Activated T-cell treated with anti-CD3 and anti-CD28 coated beads for 48 hours (primary cell): ENCODE results near the gene GALR3.

ENCODE experiments used
- DNase-seq: peaks from one replicate; pipeline ENCODE4 v3.0.0-alpha.2; 2020; ENCODE audit warnings: low read depth

The GALR3 gene

GRCh38 chr22:37822079-37822833, 926 bp upstream of the GALR3 start:
- DNase-seq = no peak

DNA sequence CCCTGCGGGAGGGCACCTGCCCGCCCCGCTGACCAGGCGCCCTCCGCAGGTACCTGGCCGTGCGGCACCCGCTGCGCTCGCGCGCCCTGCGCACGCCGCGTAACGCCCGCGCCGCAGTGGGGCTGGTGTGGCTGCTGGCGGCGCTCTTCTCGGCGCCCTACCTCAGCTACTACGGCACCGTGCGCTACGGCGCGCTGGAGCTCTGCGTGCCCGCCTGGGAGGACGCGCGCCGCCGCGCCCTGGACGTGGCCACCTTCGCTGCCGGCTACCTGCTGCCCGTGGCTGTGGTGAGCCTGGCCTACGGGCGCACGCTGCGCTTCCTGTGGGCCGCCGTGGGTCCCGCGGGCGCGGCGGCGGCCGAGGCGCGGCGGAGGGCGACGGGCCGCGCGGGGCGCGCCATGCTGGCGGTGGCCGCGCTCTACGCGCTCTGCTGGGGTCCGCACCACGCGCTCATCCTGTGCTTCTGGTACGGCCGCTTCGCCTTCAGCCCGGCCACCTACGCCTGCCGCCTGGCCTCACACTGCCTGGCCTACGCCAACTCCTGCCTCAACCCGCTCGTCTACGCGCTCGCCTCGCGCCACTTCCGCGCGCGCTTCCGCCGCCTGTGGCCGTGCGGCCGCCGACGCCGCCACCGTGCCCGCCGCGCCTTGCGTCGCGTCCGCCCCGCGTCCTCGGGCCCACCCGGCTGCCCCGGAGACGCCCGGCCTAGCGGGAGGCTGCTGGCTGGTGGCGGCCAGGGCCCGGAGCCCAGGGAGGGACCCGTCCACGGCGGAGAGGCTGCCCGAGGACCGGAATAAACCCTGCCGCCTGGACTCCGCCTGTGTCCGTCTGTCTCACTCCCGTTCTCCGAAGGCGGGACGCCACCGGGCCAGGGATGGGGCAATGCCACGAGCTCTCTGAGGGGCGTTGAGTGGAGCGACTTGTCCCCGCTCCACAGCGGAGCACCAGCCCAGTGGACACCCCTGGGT, 1.8 kb downstream of the GALR3 start:
- no peak for DNase-seq

- no peak for DNase-seq
Observed at GRCh38 chr22:37827056-37827455, 3.9 kb downstream of the GALR3 start.

GRCh38 chr22:37830093-37830842, 7.1 kb downstream of the GALR3 start:
- DNase-seq = no peak

- DNase-seq = no peak
Observed at GRCh38 chr22:37831472-37831871, 8.3 kb downstream of the GALR3 start.

- DNase-seq = no peak
Observed at GRCh38 chr22:37832022-37832857, 9.1 kb downstream of the GALR3 start.

DNA sequence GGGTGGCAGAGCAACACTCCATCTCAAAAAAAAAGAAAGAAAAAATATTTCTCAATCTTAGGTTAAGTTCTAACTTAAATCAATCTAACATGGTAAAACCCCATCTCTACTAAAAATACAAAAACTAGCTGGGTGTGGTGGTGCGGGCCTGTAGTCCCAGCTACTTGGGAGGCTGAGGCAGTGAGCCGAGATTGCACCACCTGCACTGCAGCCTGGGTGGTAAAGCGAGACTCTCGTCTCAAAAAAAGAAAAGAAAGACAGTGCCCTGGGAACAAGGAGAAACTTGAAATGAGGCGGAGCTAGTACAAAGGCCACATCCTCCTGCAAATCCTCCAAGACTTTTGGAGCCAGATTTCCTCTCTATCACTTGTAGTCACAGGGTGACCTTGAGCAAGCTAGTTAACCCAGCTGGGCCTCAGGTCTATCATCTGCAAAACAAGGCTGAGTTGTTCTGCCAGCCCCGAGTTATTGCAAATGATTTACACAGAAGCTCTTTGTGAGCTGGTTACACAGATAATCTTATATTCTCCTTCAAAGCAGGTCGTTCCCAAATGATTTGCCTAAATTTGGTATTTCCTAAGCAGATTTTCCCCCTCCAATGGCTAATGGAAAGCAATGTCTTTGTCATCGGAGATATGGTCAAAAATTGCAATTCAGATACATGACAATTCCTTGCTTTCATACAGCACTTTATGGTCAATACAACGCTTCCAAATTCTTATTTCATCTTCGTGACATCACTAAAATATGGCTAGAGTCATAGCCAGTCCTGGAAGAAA, 19.0 kb downstream of the GALR3 start:
- no peak for DNase-seq

GRCh38 chr22:37843741-37844089, 20.5 kb downstream of the GALR3 start:
- DNase-seq = peak; percentile 58

- no peak for DNase-seq
Observed at GRCh38 chr22:37844904-37845329, 21.7 kb downstream of the GALR3 start.

- no peak for DNase-seq
Observed at GRCh38 chr22:37846433-37846832, 23.3 kb downstream of the GALR3 start.

DNA sequence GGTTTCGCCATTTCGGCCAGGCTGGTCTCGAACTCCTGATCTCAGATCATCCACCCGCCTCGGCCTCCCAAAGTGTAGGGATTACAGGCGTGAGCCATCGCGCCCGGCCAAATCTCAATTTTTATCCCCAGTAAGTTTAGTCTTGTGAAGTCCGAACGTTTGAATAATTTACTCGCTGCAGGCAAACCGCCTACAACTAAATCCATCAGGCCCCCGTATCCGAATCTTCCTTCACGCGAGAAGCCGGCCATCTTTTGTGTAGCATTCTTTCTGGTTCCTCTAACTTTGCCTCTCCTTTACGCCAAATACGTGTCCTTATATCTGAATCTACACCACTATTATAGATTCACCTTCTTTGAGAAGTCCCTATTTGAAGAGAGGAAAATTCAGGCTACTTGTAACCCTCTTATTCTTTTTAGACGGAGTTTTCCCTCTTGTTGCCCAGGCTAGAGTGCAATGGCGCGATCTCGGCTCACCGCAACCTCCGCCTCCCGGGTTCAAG, 25.5 kb downstream of the GALR3 start:
- DNase-seq = no peak

DNA sequence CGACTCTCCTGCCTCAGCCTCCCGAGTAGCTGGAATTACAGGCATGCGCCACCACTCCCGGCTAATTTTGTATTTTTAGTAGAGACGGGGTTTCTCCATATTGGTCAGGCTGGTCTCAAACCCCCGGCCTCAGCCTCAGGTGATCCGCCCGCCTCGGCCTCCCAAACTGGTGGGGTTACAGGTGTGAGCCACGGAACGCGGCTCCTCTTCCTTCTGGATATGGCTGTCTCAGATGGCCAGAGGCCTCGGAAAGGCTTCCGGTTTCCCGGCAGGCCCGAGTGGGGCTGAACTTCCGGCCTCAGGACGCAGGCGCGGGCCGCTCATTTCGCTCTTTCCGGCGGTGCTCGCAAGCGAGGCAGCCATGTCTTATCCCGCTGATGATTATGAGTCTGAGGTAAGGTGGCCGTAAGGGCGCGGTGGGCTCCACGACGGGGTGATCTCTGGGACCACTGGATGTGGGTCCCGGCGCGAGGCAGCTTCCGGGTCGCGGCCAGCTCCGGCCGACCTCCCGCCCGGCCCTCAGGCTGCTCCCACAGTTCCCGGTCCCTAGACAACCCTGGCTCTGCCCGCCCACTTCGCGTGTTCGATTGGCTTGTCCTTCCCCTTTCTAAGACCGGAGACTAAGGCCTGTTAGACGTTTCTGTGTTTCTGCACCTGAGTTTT, 26.0 kb downstream of the GALR3 start, which contains the start of gene EIF3L:
Gene EIF3L, plus strand, starts transcription at position 331 of the 663 bp plus-strand sequence. Its CDS starts 31 bp downstream, at position 362.
- DNase-seq = peak; percentile 89

DNA sequence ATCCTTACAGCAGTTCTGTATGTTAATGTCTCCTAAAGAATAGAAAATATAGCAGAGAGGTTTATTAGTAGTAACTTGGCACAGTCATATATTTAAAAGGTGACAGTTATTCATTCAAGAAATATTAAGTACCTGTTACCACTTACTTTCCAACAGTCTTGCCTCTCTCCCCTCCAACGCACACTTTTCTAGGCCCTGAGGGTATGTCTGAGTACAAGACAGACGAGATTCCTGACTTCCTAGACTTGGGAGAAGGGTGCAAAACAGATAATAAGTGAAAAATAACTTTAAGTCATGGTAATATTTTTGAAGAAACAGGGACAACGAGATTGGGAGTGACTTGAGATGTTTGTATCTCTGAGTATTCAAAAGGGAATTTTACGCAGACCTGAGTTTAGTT, 27.6 kb downstream of the GALR3 start:
- no peak for DNase-seq

DNA sequence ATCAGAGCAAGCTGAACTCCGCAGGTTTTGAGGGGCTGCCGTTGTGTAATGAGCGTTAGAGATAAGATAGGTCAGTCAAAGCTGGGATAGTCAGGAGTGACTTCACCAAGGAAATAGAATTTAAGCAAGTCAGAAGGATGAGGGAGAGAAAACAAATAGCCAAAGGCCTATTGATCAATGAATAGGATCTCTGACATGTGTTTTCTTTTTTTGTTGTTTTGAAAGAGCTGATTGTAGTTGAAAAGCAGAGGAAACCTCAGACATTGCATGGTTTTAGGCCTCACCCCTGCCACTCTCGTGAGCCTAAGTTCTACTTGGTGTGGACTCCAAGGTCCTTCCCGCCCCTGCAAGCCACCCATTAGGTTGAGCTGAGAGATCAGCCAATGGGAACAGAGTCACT, 29.2 kb downstream of the GALR3 start:
- DNase-seq = no peak

GRCh38 chr22:37854946-37855345, 31.8 kb downstream of the GALR3 start:
- DNase-seq = no peak

DNA sequence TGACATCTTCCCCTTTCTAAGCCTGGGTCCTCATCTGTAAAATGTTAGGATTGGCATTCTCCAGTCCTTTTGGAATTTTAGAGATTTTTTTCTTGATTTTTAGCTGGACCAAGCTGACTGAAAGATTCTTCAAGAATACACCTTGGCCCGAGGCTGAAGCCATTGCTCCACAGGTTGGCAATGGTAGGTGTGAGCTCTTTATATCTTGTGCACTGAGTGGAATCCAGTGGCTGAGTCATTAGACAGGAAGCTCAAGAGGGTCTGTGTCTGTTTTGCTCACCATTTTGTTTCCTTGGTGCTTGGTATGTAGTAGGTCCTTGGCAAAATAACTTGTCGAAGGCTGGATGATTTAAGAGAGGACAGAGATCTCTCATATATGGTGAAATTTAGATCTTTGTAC, 32.3 kb downstream of the GALR3 start:
- DNase-seq = no peak

DNA sequence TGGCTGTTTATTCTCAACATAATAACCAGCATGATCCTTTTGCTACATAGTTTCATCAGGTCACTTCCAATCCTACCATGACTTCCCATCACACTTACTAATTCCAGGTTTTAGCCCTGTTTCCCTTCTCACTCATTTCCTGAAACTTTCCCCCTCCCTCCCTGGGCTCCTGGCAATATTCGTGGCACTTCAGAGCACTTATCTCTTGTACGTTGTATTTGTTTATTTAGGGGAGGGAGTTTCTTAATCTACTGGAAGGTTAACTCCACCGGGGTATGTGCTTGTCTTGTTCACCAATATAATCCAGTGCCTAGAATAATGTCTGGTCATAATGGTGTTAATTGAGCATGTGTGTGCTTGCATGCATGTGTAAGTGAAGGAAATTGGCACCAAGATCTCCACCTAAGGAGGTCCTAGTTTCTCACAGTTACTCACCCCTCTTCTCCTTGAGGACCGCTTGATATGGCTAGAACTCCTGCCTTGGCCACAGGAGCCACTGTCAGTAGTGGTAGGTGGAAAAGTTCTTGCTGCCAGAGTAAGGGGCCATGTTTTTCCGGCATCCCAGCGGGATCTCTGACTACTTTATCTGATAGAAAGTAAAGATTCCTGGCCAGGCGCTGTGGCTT, 37.7 kb downstream of the GALR3 start:
- DNase-seq = no peak

DNA sequence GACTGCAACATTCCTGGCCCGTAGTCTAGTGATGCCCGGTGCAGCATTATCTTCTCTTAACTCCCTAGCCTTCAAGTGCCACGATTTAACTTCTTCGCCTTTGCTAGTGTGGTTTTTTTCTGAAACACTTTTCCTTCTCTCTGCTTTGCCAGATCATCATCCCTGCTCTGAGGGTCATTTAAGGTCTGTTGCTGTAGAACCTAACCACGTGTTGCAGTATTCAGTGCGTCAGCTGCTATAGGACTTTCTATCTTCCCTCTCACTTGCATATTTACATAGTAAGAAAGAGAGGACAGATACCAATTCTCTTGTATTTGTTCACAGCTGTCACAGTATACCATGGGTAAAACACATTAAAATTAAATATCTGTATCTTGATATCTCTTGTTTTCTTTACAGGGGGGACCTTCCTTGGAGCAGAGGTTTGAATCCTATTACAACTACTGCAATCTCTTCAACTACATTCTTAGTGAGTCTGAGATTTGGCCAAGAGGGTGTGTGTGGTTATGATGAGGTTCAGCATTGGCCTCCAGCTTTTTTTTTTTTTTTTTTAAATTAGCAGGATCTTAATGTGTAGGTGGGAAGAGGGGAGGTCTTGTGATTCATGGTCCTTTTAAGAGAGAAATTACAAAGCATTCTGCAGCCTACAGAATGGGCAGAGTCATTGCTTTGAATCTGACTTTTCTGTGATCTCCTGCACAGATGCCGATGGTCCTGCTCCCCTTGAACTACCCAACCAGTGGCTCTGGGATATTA, 39.6 kb downstream of the GALR3 start:
- DNase-seq = no peak

DNA sequence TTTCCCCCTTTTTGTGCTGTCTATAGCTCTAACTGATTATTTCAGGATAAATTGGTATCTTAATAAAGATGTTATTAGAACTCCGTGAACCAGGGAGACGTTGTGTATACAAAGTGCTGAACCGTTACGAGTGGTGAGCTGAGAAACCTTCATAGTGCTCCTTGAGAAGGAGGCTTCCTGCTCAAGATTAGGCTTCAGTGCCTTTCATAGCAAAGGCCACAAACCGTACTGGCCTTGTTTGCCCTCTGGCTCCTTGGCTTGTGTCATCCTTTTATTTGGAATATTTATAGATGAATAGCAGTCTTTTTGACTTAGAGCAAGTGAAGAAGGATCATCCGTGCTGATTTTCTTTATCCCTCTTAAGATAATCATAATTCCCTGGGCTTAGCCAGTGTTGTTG, 42.3 kb downstream of the GALR3 start:
- no peak for DNase-seq
